ENCODE results near the gene ARMCX6. TPM values are rescaled to one million over a fixed set of nuclear protein-coding genes. Genes with fewer than 3 reads are reported as not detected.
"Not testable (repeated sequence)": the region's sequence is repeated elsewhere in the genome, so short reads cannot be mapped to it uniquely, and the experiment has no call there.

The ARMCX6 gene
- 29.8 and 42.6 TPM in 2 replicates for total RNA-seq (2014; rRNA removed; shearing (Covaris generic))

DNA sequence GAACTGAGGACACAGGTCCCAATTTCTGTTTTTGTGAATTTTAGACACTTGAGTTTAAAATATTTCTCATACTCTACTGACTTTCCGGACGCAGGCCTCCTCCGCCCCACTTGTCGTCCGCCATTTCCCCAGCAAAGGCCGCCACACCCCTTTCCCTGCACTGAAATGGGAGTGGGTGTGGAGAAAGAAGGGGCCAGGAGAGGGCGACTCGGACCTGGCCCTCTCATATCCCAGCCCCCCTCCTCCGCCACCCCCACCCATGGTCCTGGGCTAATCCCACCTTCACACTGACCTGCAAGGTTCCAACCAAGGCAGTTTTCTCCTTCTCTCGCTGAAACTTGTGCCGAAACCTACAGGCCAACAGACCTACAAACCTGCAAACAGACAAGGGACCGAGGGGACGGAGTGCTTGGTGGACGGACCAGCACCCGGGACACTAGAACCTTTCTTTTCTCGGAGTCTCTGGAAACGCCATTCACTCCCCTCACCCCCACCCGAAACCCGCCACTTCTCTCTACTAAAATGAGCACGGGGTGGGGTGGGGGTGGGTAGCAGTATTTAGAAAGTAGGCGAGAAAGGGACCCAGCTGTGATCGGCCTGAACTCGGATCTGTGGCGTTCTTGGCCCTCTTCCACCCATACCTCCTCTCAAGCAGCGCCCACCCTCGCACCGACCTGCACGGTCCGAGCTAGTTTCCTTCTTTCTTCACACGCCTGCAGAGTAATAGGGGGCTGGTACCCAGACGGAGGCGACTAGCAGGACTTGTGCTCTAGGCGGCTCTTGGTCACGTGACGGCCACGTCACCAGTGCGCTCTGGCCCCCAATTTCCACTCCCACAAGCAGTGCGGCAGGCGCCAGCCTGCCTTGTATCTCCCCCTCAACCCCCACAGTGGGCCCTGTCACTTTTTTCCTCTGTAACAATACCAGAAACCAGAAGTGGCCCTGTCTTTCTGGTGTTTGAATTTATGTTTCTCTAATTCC is at the start of gene ARMCX6:
Gene ARMCX6, minus strand, starts transcription at position 790 of the 981 bp plus-strand sequence. CDS start 1,380 bp downstream, outside the sequence.
- peak; percentile 49 for DNase-seq (ENCODE audit: low spot score)

DNA sequence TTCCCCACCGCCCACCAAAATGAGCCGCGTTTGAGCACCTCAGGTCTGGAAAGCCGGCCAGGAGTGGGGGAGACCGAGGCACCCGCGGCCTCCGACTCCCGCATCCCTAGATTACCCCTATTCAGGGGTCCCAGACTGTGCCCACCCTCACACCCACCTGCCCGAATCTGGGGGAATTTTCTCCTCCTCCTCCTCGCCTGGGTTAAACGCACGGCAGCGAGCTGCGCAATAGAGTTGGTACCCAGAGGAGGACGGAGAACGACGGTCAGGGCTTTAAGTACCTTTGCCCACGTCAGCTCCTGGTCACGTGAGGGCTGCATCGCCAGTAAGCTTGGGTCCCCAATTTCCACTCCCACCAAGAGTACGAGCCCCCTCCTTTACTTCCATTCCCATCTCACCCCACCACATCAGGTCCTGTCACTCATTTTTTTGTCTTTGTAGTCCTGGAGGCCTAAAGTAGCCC is 41.8 kb upstream of the ARMCX6 start, which contains the start of gene ARMCX2:
Gene ARMCX2, minus strand, starts transcription at position 250 of the 463 bp plus-strand sequence. CDS start 2,262 bp downstream, outside the sequence.
- DNase-seq (ENCODE audit: low spot score), result peak; percentile 14

DNA sequence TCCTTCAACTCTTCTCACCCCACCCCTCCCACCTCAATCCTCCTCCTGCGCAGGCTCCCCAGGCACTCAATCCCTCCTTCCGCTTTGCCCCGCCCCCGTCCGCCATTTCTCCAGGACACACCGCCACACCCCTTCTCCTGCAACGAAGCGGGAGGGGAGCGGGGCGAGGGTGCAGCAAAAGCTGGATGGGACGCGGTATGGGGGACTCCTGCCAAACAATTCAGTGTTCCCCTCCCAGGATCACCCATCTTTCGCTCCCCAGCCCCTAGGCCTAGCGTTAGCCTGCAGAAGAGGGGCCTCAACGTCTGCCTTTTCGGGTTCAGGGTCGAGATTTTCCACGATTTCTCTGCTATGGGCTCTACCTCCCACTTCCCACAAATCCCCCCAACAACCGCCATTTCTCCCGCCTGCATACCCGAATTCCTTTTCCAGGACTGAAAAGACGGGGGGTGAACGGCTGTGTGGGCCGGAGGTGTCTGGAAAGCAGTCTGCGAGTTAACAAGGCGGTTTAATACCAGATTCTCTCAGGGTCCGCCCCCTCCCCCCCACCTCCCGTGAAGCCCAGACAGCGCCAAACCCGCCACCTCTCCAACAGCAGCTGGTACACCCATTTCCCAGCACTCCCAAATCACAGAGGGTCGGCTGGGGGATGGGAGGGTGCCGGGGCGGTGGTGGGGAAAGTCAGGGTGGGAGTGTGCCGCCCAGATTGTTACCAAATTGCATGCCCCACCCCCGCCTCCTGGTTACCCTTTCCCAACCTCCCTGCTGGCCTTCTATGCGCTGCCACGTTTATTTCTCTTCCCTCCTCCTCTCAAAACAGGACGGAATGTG is 41.1 kb upstream of the ARMCX6 start:
- peak; percentile 9 for DNase-seq (ENCODE audit: low spot score)

DNA sequence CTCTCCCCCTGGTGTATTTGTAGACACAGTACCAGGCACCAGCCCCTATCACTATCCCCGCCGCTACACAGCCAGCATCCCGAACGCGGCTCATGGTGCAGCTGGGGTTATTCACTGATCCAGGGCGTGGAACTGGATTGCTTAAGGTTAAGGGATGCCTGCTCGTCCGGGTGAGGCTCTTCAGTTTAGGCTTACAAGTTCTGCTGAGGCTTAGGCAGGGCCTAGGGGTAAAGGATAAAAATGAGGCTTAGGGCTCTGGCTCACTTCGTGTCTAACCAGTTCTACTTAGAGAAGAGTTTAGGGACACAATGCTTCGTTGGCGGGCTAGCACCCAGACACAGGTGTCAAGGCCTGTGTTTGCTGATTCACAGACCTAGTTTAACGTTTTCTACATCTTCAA is 39.7 kb upstream of the ARMCX6 start:
- DNase-seq (ENCODE audit: low spot score), result no peak

DNA sequence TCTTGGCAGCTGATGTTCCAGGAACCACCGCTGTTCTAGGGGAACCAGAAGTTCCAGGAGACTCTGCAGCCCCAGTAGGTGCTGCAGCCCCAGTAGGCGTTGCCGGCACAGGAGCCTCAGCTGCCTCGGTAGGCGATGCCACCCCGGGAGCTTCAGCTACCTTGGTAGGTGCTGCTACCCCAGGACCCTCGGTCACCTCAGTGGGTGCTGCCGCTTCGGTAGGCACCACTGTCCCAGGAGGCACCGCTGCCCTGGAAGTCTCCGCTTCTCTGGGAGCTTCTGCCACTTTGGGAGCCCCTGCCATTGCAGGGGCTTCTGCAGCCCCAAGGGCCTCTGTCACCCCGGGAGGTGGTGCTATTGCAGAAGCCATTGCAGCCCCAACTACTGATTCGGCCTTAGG is 39.0 kb upstream of the ARMCX6 start:
- DNase-seq (ENCODE audit: low spot score), result no peak

DNA sequence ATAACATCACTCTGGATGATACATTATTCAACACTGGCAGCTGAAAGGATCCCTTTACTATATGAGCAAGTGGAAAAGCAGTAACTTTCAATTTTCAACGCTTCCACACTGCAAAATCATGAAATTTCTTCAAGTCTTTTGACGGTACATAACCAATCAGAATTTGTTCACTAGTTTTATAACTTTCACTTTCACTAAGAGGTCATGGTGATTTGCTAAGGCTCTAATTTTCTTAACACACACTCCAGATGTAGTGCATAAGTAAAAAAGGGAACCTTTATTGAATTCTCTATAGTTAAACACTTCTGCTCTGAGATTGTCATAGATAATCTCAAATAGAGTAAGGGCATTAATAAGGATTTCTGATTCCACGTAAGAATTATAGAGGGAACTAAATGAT is 37.7 kb upstream of the ARMCX6 start:
- no peak for DNase-seq (ENCODE audit: low spot score)

DNA sequence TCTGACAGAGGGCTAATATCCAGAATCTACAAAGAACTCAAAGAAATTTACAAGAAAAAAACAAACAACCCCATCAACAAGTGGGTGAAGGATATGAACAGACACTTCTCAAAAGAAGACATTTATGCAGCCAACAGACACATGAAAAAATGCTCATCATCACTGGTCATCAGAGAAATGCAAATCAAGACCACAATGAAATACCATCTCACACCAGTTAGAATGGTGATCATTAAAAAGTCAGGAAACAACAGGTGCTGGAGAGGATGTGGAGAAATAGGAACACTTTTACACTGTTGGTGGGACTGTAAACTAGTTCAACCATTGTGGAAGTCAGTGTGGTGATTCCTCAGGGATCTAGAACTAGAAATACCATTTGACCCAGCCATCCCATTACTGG is 29.9 kb upstream of the ARMCX6 start:
- DNase-seq (ENCODE audit: low spot score), result not testable (repeated sequence)

DNA sequence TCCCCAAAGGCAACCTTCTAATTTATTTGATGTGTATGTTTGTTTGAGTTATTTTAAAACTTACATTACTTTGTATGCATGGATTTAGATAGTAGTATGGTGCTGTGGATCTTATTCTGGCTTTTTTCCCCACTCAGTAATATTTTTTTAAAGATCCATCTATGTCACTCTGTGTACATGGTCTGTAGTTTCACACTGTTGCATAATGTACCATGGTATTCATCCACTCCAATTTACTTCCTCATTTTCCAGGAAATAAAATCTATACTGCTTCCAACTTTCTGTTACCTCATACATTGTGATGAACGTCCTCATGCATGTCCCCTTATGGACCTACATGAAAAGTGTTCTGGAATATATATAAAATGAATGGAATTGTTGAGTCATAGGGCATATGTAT is 24.3 kb upstream of the ARMCX6 start:
- DNase-seq (ENCODE audit: low spot score), result no peak

DNA sequence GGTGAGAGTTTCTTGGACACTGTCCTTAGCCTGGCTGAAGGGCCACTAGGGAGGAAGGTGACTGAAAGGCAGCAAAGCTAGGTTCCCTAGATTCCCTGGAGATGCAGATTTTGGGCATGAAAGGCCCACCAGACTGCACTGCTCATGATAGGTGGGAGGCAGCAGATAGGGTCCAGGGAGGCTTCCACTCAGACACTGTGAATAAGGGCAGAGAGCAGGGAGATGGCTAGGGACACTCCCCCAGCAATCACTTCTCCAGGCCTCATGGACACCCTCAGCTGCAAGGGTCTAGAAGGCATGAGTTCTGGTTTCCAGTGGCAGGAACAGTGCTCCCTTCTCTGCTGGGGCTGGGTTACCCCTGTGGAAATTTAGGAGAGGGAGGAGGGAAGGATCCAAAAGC is 21.8 kb upstream of the ARMCX6 start:
- no peak for DNase-seq (ENCODE audit: low spot score)

DNA sequence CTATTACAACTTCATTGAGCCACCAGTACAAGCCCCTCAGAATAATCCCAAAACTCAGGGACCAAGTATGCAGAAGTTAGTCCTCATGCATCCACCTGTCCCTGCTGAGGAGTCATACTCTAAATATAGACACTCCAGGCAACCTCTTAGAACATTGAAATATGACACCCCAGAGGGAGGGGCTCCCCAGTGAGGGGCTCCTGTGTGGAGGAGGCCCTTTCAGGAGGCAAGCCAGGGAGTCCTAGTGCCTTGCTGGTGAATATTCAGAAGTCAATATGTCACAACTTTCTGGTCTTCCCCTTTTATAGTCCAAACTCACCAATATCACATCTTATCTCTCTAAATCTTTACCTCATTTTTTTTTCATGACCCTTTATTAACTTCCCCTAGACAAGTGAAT is 1.6 kb upstream of the ARMCX6 start:
- no peak for DNase-seq (ENCODE audit: low spot score)

DNA sequence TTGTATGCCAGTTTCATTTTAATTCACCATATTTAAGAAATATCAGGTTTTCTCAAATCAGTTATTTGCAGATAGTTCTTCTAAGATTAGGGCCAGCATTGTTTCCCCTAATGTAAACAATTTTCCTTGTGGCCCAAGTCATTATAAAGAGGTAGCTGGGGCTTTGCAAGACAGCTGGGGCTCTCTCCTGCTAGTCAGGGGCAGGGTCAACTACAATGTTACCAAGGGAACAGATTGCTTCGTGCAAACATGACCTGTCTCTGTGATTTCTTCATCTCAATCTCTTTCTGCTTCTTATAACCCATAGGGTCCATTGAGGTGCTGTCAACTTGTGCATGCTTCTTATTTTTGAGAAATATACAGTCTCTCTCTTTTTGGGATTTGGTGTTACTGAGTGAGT is 12.1 kb downstream of the ARMCX6 start:
- no peak for DNase-seq (ENCODE audit: low spot score)

DNA sequence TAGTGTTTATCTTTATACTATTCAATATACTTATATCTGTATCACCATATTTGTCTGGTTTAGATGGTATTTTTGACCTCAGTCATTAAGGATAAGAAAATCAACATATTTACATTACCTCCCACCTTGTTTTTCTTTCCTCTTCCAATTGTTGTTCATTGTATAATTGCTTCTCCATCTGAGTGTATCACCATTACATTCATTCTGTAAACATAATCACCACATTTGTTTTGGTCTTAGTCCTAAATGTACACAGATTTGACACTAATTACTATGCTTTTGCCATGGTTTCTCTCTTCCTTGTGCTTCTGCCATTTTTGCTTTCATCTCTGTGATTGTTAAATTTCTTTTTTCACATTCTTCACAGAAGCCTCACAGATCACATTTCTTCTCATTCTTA is 12.7 kb downstream of the ARMCX6 start:
- DNase-seq (ENCODE audit: low spot score), result no peak

DNA sequence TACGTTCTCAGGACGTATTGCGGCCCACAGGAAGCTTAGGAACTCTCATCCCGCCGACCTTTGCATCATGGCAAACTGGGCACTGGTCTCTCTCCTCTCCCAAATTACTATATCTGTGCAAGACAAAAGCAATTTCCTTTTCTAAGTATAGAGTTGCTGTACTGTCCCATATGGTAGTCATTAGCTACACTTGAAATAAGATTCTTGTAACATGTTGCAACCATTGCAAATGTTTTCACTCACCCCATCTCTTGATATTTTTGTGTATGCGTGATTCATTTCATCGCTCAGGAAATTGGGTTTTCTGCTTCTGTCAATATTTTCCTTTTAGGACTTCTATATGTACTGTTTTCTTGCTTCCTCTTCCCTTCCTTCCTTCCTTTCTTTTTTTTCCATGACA is 15.7 kb downstream of the ARMCX6 start:
- DNase-seq (ENCODE audit: low spot score), result no peak

DNA sequence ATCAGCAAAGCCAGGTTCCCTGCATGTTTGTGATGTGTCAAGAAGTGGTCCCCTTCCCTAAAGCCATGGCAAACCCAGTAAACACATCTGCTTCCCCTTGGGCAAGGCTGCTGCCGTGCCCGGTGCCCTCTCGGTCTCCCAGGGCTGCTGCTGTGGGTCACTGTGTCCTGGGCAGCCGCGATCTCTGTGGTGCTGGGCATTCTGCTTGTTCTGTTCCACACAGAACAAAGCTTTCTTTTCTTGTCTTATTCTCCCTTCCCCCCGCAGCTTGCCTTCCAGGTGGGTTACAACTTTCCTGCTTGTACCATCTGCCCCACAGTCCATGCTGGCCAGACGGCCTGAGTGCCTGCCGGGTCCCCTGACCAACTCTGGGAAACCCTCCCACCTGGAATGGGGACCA is 18.2 kb downstream of the ARMCX6 start:
- DNase-seq (ENCODE audit: low spot score), result not testable (repeated sequence)

DNA sequence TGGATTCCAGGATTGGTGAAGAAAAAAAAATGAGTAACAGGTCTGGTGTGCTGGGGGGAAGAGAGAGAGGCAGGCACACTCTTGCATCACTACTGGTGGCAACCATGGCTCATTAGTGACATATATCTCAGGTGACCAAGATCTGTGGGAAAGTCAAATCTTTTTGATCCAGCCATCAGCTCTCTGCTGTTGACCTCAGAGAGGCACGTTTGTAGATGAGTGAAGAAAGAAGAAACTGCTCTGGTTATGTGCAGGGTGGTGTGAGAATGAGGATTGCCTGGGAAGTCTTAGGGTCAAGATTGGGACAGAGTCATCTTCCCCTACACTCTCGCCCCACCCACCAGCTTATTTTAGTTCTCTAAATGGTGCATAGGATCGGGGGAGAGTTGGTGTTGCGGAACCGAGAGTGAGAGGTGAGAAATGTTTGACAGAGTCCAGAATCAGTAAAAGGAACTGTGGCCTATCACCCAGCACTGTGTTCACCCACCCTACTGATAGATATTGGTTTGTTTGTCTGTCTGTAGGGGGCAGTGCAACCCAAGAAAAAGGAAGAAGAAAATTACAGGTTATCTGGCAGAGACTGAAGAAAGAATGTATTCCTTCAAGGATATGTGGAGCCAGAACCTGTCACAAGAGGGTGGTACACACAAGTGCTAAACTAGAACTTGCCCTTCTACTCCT is 21.9 kb downstream of the ARMCX6 start:
- peak; percentile 17 for DNase-seq (ENCODE audit: low spot score)

Other genes starting within 250 kb of the ARMCX6 start
- not detected in 2 replicates for gene BTK, start 231.8 kb downstream of the ARMCX6 start, total RNA-seq (2014; rRNA removed; shearing (Covaris generic))
- gene RPL36A, start 227.0 kb downstream of the ARMCX6 start, total RNA-seq (2014; rRNA removed; shearing (Covaris generic)), result 859 and 1,447 TPM in 2 replicates
- gene GLA, start 210.1 kb downstream of the ARMCX6 start, total RNA-seq (2014; rRNA removed; shearing (Covaris generic)), result 33.6 and 40.4 TPM in 2 replicates
- gene HNRNPH2, start 209.8 kb downstream of the ARMCX6 start, total RNA-seq (2014; rRNA removed; shearing (Covaris generic)), result 47.8 and 49.7 TPM in 2 replicates
- not detected in 2 replicates for gene ARMCX4, start 132.5 kb downstream of the ARMCX6 start, total RNA-seq (2014; rRNA removed; shearing (Covaris generic))
- gene ARMCX1, start 67.5 kb downstream of the ARMCX6 start, total RNA-seq (2014; rRNA removed; shearing (Covaris generic)), result 8.0 and 11.2 TPM in 2 replicates
- gene ARMCX3, start 5.2 kb upstream of the ARMCX6 start, total RNA-seq (2014; rRNA removed; shearing (Covaris generic)), result 17.8 and 18.8 TPM in 2 replicates
- 25.5 and 31.3 TPM in 2 replicates for gene ARMCX2, start 41.9 kb upstream of the ARMCX6 start, total RNA-seq (2014; rRNA removed; shearing (Covaris generic))

Measured in A172 (cell line).